BLaER1 treated with 17β-estradiol and CSF1 and Interleukin-3, amounts not matched to agents 10 nM and 100 nM (cell line): ENCODE results near the gene NEO1.

ENCODE experiments used
- H3K27ac ChIP-seq, 11 experiments: shearing (Covaris generic); formaldehyde crosslinking; 2 replicates each; pipeline ENCODE4 v1.8.1; 2022
- H3K27me3 ChIP-seq, 11 experiments: shearing (Covaris generic); formaldehyde crosslinking; 2 replicates each; pipeline ENCODE4 v1.8.1; 2022
- H3K36me3 ChIP-seq, 11 experiments: shearing (Covaris generic); formaldehyde crosslinking; 2 replicates each; pipeline ENCODE4 v1.8.1; 2022
- H3K4me1 ChIP-seq, 10 experiments: shearing (Covaris generic); formaldehyde crosslinking; 2 replicates each; pipeline ENCODE4 v1.8.1; 2022
- H3K4me2 ChIP-seq, 11 experiments: shearing (Covaris generic); formaldehyde crosslinking; 2 replicates each; pipeline ENCODE4 v1.8.1; 2022
- H3K4me3 ChIP-seq, 10 experiments: shearing (Covaris generic); formaldehyde crosslinking; 2 replicates each; pipeline ENCODE4 v1.8.1; 2022
- H3K9ac ChIP-seq, 11 experiments: shearing (Covaris generic); formaldehyde crosslinking; 2 replicates each; pipeline ENCODE4 v1.8.1; 2022
- H3K9me3 ChIP-seq, 11 experiments: shearing (Covaris generic); formaldehyde crosslinking; replicated peaks in 1 of 11; 2 replicates each; pipeline ENCODE4 v1.8.1; 2022
- H4K20me1 ChIP-seq, 11 experiments: shearing (Covaris generic); formaldehyde crosslinking; 2 replicates each; pipeline ENCODE4 v1.8.1; 2022
- Cebpa-rat ChIP-seq, 11 experiments: shearing (Covaris generic); IDR thresholded peaks; 2 replicates each; pipeline ENCODE4 v1.8.1; 2022

Gene NEO1

GRCh38 chr15:73239564-73240215 lies 187.4 kb downstream of the NEO1 start:
- Histone ChIP-seq H3K4me2 (no peak overlapping the region), H3K9ac (no peak overlapping the region), H3K27ac (no peak overlapping the region), H3K27me3 (no peaks in the 10 kb centered on the region), H3K9me3 (no peaks in the 10 kb centered on the region), H3K4me1 (no peaks in the 10 kb centered on the region), H3K4me3 (no peak overlapping the region), H4K20me1 (no peaks in the 10 kb centered on the region), H3K36me3 (peaks cover 0 to 12% (median 0%) of the 10 kb centered on the region in 11 experiments; a peak in 2 of 22 replicates)
- no peak for TF ChIP-seq Cebpa-rat (IDR thresholded peaks at IDR 0.05)

- no peak overlapping the region for H3K27ac ChIP-seq
- H3K27me3 ChIP-seq, result no peaks in the 10 kb centered on the region
- no peaks in the 10 kb centered on the region for H4K20me1 ChIP-seq
- H3K4me3 ChIP-seq, result no peak overlapping the region
- no peak for TF ChIP-seq Cebpa-rat (IDR thresholded peaks at IDR 0.05)
- no peak overlapping the region for H3K9ac ChIP-seq
- no peak overlapping the region for H3K4me2 ChIP-seq
- no peaks in the 10 kb centered on the region for H3K4me1 ChIP-seq
- H3K36me3 ChIP-seq, result peaks cover 0 to 12% (median 0%) of the 10 kb centered on the region in 11 experiments; a peak in 3 of 22 replicates
- H3K9me3 ChIP-seq, result no peaks in the 10 kb centered on the region
Measured at GRCh38 chr15:73240866-73241499, 188.7 kb downstream of the NEO1 start.

GRCh38 chr15:73244333-73244732 lies 192.1 kb downstream of the NEO1 start:
- Histone ChIP-seq H3K36me3 (peaks cover 0 to 12% (median 5%) of the 10 kb centered on the region in 11 experiments; a peak in 5 of 22 replicates), H3K27ac (no peak overlapping the region), H3K4me3 (no peak overlapping the region), H3K27me3 (no peaks in the 10 kb centered on the region), H3K9me3 (no peaks in the 10 kb centered on the region), H3K4me2 (no peak overlapping the region), H4K20me1 (no peaks in the 10 kb centered on the region), H3K9ac (no peak overlapping the region), H3K4me1 (no peaks in the 10 kb centered on the region)
- no peak for TF ChIP-seq Cebpa-rat (IDR thresholded peaks at IDR 0.05)

- TF ChIP-seq Cebpa-rat (IDR thresholded peaks at IDR 0.05), result no peak
- no peaks in the 10 kb centered on the region for H4K20me1 ChIP-seq
- H3K9ac ChIP-seq, result no peak overlapping the region
- H3K27me3 ChIP-seq, result no peaks in the 10 kb centered on the region
- H3K9me3 ChIP-seq, result no peaks in the 10 kb centered on the region
- H3K36me3 ChIP-seq, result peaks cover 0 to 18% (median 6%) of the 10 kb centered on the region in 11 experiments; a peak in 9 of 22 replicates
- no peaks in the 10 kb centered on the region for H3K4me1 ChIP-seq
- no peak overlapping the region for H3K4me3 ChIP-seq
- no peak overlapping the region for H3K4me2 ChIP-seq
- no peak overlapping the region for H3K27ac ChIP-seq
Measured at GRCh38 chr15:73246439-73246838, 194.2 kb downstream of the NEO1 start.

- no peak overlapping the region for H3K4me2 ChIP-seq
- peaks cover 0 to 18% (median 6%) of the 10 kb centered on the region in 11 experiments; a peak in 9 of 22 replicates for H3K36me3 ChIP-seq
- no peak overlapping the region for H3K27ac ChIP-seq
- H4K20me1 ChIP-seq, result no peaks in the 10 kb centered on the region
- no peaks in the 10 kb centered on the region for H3K4me1 ChIP-seq
- H3K9ac ChIP-seq, result no peak overlapping the region
- TF ChIP-seq Cebpa-rat (IDR thresholded peaks at IDR 0.05), result no peak
- no peaks in the 10 kb centered on the region for H3K9me3 ChIP-seq
- H3K4me3 ChIP-seq, result no peak overlapping the region
- H3K27me3 ChIP-seq, result no peaks in the 10 kb centered on the region
Measured at GRCh38 chr15:73246898-73247297, 194.6 kb downstream of the NEO1 start.

- Histone ChIP-seq H4K20me1 (no peaks in the 10 kb centered on the region), H3K27ac (no peak overlapping the region), H3K27me3 (no peaks in the 10 kb centered on the region), H3K4me3 (no peak overlapping the region), H3K4me1 (no peaks in the 10 kb centered on the region), H3K9ac (no peak overlapping the region), H3K36me3 (peaks cover 0 to 18% (median 6%) of the 10 kb centered on the region in 11 experiments; a peak in 9 of 22 replicates), H3K9me3 (no peaks in the 10 kb centered on the region), H3K4me2 (no peak overlapping the region)
- no peak for TF ChIP-seq Cebpa-rat (IDR thresholded peaks at IDR 0.05)
Measured at GRCh38 chr15:73247331-73247730, 195.1 kb downstream of the NEO1 start.

- Histone ChIP-seq H3K27me3 (no peaks in the 10 kb centered on the region), H3K9ac (no peak overlapping the region), H3K4me2 (no peak overlapping the region), H3K36me3 (peaks cover 0 to 18% (median 6%) of the 10 kb centered on the region in 11 experiments; a peak in 9 of 22 replicates), H4K20me1 (no peaks in the 10 kb centered on the region), H3K9me3 (no peaks in the 10 kb centered on the region), H3K4me3 (no peak overlapping the region), H3K4me1 (no peaks in the 10 kb centered on the region), H3K27ac (no peak overlapping the region)
- no peak for TF ChIP-seq Cebpa-rat (IDR thresholded peaks at IDR 0.05)
Measured at GRCh38 chr15:73249499-73249898, 197.2 kb downstream of the NEO1 start.

GRCh38 chr15:73254598-73254997 lies 202.3 kb downstream of the NEO1 start:
- Histone ChIP-seq H3K27ac (no peak overlapping the region), H3K36me3 (peaks cover 4 to 32% (median 19%) of the 10 kb centered on the region in 11 experiments; a peak in 17 of 22 replicates), H3K4me3 (no peak overlapping the region), H3K4me2 (no peak overlapping the region), H3K27me3 (no peaks in the 10 kb centered on the region), H3K9me3 (no peaks in the 10 kb centered on the region), H3K4me1 (no peaks in the 10 kb centered on the region), H3K9ac (no peak overlapping the region), H4K20me1 (no peaks in the 10 kb centered on the region)
- TF ChIP-seq Cebpa-rat (IDR thresholded peaks at IDR 0.05), result no peak

- no peak overlapping the region for H3K4me2 ChIP-seq
- H3K27ac ChIP-seq, result no peak overlapping the region
- H3K36me3 ChIP-seq, result peaks cover 12 to 42% (median 33%) of the 10 kb centered on the region in 11 experiments; a peak in 18 of 22 replicates
- H3K9me3 ChIP-seq, result no peaks in the 10 kb centered on the region
- no peaks in the 10 kb centered on the region for H4K20me1 ChIP-seq
- no peak for TF ChIP-seq Cebpa-rat (IDR thresholded peaks at IDR 0.05)
- H3K27me3 ChIP-seq, result no peaks in the 10 kb centered on the region
- H3K4me3 ChIP-seq, result no peak overlapping the region
- H3K9ac ChIP-seq, result no peak overlapping the region
- no peaks in the 10 kb centered on the region for H3K4me1 ChIP-seq
Measured at GRCh38 chr15:73258271-73259108, 206.2 kb downstream of the NEO1 start.
